HG03280 (cell line): ENCODE measurements around the gene TEAD1.

ENCODE experiments used
- ATAC-seq: cut with Tn5 transposase; IDR thresholded peaks from one replicate; pipeline ENCODE4 v1.9.1; 2021; ENCODE audit warnings: mild to moderate bottlenecking, moderate library complexity; ENCODE audit not compliant: unreplicated experiment

Gene TEAD1

DNA sequence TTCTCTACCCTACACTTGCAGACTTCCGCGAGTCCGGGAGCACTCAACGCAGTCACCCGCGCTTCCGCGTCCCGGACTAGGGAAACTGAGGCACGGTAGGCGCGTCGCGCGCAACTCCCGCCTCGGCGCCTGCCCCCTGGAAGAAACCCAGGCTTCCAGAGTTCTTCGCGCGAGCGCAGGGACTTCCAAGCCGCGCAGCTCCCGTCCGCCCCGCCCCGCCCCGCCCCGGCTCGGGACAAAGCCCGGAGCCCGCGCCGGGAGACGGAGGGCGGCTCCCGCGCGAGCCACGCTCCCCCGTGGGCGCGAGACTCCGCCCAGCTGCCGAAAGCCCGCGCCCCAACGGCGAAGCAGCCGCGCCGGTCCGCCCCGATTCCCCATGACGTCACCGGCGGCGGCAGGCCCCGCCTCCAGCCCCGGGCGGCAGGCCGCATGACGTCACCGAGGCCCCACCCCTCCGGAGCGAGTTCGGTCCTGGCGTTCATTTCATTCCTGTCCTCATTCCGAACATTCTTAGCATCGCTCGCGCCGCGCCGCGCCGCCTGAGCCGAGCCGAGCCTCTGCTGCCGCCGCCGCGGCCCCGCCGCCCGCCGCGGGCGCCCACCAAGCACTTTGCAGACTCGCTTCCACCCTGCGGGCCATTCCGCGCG is at the start of gene TEAD1:
TSS of gene TEAD1 (plus strand) at position 498 of the 647 bp plus-strand sequence.
- ATAC-seq: peak; percentile 82

DNA sequence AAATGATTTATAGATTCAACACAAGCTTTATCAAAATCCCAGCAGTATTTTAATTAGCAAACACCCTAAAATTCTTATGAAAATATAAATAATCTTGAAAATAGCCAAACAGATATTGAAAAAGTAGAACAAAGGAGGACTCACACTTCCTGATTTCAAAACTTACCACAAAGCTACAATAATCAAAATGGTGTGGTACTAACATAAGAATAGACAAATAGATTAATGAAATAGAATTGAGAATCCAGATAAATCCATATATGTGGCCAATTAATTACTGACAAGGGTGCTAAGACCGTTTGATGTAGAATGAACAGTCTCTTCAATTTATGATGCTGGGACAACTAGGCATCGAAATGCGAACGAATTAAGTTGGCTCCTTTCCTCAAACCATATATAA is 49.6 kb upstream of the TEAD1 start:
- no peak for ATAC-seq

DNA sequence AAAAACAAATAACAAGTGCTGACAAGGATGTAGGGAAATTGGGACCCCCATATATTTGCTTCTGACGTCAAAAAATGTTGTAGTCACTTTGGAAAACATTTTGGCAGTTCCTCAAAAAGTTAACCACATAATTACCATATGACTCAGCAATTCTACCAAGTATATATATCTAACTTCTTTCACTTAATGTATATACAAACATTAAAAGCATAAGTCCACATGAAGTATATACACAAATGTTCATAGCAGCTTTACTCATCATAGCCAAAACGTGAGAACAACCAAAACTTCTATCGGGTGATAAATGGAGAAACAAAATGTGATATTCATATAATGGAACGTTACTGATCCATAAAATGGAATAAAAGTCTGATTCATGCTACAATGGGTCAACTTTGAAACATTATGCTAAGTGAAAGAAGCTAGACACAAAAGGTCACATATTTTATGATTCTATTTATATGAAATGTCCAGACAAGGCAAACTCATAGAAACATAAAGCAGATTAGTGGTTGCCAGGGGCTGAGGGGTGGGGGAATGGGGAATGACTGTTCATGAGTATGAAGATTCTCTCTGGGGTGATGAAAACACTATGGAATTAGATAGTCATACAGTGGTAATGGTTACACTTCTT is 48.7 kb upstream of the TEAD1 start:
- ATAC-seq: no peak

DNA sequence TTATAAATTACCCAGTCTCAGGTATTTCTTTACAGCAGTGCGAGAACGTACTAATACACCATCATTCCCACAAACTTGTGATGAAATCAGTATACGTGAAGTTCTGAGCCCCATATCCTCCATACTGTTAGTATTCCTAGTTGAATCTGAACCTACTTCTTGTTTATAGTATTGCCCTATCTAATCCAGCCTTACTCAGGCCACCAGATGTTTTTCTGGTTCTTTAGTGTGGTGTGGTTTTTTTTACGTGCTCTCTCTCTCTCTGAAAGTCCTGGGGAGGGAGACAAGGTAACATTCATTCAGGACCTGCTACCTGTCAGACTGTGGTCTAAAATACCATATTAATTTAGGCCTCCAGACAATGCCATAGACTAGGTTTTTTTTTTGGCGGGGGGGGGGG is 47.6 kb upstream of the TEAD1 start:
- ATAC-seq: no peak

DNA sequence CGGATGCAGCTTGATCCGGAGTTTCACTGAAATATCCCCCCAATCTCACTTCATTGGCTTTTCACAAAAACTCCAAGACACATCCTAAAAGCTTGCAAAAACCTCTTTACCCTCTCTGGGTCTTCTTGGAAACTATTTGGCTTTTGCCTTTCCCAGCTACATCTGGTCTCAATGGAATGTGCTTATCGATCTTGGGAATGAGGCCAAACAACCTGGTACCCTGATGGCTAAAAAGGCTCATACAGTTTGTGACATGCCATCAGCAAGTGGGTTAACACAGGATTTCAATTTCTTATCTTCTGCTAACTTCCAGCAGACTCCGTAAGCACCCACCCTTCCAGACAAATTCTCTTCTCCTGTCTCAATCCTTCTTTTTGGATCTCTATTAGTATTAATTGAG is 45.9 kb upstream of the TEAD1 start:
- ATAC-seq: no peak

DNA sequence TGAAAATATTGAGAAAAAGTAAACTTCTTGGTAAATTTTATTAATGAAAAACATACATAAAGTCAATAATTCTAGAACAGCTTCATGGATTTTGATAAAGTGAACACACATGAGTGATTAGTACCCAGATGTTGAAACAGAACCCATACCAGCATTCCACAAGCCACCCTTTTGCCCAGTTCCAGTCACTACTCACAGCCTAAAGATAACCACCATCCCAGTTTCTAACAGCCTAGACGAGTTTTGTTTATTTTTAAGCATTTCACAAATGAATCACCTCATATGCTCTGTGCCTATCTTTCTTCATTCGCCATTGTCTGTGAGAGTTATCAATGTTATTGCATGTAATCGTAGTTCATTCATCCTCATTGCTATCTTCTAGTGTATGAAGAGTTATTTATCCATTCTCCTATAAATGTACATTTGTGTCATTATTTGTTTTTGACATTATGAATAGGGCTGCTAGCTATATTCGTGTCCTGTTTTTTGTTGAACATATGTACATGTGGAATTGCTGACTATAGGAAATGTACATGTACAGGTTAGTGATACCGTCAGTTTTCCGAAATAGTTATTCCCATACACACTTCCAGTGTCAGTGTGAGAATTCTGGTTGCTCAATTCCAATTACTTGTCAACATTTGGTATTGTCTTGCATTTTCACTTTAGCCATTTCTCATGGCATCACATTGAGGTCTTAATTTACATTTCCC is 44.5 kb upstream of the TEAD1 start:
- no peak for ATAC-seq

DNA sequence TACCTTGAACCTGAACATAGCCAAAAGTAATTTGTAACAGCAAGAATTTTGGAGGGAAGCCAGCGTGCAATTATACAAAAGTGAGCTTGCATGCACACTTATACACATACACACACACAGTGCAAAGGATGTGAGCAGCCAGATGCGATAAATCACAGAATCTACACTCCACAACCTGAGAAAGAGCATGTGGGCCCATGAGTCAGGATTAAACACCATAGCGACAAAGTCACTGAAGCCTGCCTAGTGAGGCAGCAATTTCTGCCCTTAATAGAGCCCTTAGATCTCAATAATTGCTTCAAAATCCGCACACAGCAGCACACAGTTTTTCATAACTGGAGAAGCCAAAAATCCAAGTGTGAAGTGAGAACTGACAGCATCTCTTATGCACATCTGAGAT is 42.6 kb upstream of the TEAD1 start:
- ATAC-seq: no peak

DNA sequence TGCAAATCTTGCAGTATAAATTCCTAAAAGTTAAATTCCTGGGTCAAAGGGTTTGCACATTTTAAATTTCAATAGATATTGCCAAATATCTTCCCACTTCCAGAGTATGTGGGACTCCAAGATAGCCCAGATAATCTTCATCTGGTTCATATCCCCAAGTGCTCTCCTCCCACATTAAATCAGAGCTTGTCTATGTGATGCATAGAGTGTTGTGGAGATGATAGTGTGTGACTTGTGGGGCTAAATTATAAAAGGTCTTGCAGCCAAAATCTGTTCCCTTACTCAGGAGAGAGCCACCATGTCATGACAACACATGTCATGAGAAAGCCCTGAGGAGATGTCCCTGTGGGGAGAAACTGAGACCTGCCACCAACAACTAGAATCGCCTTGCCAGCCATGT is 39.9 kb upstream of the TEAD1 start:
- no peak for ATAC-seq

DNA sequence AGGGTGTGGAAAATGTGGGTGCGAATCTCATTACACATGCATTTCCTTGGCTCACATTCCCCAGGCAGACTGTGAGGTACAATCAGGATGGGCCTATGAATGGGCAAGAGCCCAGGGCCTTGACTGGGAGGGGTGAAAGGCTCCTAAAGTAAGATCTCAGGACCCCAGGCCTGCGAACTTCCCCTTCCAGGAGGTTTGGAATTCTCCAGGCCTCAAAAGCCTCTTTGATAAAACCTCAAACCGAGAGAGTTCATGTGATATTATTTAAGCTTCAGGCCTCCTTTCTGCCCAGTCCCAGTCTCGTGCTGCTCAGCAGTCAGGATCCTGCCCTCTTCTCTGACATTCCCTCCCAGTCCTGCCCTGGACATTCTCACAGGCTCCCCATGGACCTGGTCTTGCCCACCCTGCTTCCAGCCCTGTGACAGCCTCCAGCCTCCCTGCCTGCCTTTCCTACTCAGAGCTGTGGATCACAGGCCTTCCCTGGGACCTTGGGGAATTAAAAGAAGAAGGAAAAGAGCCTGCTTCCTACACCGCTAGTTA is 37.3 kb upstream of the TEAD1 start:
- no peak for ATAC-seq

DNA sequence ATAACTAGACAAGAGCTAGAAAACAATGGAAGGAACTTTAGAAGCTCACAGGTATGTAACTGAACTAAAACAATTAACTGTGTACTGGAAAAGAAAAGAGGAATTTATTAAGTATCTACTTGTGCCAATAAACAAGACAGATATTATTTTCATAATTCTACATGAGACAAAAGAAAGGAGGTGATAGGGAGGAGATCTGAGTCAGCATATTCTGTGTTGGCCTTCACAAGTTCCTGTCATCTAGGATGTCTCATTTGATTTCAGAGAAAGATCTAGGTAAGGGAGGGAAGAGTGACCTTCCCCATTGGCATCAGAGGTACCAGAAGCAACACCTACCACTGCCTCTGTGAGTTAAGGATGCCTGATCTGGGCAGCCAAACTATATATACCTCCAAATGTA is 34.8 kb upstream of the TEAD1 start:
- ATAC-seq: no peak

DNA sequence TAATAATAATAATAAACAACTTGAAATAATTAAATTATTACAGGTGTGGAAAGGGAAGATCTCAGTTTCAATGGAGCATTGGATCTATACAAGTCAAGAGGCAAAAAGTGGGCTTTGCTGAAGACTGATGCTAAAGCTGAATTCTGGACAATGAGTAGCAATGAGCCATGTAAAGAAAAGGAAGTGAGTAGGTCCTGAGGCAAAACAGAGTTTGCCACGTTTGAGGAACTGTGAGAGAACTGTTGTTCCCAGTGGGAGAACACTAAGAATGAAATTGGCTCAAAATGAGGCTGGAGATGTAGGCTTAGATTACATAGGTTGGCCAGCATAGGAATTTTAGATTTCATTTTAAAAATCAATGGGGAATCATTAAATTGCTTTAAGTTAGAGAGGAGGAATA is 33.9 kb upstream of the TEAD1 start:
- no peak for ATAC-seq

DNA sequence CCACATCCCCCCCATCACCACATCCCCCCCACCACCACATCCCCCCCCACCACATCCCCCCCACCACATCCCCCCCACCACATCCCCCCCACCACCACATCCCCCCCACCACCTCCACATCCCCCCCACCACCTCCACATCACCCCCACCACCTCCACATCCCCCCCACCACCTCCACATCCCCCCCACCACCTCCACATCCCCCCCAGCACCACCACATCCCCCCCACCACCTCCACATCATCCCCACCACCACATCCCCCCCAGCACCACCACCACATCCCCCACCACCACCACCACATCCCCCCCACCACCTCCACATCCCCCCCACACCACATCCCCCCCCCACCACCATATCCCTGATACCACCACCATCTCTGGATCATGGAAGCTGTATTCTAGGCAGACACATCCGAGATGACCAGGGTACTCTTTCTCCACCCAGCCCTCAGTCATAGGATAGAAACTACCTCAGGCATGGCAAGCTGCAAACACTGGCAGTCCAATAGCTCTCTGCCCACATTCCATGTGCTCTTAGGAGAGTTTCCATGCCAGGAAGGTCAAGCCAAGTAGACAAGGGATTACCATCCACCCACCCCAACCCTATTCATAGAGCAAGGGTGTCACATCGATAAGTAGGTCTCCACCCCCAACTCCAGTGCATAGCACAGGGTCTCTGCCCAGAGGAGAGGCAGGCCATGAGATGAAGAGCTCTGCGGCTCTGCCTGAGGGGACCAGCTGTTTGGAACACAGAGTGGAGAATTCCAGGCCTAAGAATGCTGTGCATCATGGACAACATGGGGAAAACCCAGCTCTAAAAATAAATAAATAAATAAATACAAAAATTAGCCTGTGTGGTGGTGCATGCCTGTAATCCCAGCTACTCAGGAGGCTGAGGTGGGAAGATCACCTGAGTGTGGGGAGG is 33.0 kb upstream of the TEAD1 start:
- no peak for ATAC-seq

DNA sequence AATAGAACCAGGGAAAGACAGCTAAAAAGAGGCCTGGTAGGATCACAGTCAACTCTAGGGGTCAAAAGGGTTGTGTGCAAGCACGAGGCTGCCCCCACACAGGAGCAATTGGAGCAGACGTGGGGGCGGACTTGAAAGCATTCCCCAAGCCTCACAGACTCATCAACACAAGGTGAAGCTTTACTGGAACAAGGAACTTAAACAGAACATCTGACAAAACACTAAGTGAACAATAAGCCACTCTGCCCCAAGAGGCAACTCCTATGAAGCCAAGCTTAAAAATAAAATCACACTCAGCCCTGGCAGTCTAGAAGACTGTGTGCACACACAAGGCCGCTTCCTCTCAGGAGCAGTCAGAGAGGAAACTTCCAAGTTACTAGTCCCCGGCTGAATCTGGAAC is 32.2 kb upstream of the TEAD1 start:
- ATAC-seq: no peak

DNA sequence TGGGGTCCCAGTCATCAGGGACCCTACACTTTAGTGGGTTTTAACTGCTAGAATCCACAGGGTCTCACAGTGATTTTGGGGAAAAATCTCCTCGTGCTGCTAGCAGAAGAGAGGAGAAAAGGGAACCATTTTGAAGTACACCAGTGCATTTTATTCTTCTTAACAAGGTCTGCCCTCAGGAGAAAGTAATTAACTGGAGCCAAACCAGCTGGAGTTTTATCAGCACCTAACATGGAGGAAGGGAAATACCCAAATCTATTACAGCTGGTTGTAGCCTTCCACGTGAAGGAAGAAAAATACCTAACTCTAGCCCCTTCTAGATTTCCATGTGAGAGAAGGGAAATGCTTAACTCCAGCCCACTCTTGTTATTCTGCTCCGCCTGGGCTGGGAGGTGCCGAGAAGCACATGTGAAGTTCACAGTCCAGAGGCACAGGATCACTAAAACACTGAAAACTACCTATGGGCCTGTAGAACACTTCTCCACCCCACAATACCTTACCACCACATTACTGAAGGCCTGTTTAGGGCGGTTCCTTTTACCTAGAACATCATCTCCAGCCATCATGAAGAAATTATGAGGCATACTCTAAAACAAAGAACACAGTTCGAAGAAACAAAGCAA is 31.3 kb upstream of the TEAD1 start:
- ATAC-seq: no peak

DNA sequence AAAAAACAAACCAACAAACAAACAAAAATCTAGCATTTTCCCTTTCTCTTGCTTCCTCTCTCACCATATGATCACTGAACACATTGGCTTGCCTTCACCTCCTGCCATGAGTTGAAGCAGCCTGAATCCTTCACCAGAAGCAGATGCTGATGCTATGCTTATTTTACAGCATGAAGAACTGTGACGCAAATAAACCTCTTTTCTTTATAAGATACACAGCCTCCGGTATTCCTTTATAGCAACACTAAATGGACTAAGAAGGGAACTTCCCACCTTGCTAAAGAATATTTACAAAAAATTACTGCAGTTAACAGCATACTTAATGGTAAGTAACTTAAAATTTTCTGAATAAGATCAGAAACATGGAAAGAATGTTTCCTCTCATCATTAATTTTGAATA is 27.7 kb upstream of the TEAD1 start:
- ATAC-seq: no peak

DNA sequence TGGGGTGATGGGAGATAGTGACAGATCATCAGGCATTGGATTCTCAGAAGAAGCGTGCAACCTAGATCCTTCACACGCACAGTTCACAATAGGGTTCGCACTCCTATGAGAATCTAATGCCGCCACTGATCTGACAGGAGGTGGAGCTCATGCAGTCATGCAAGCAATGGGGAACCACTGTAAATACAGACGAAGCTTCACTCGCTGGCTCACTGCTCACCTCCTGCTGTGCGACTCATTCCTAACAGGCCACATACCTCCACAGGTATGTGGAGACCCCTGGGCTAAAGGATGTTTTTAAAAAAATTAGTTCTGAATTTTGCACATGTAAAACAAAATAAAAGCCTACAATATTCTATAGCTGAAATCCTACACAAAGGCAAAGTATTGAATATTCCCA is 20.5 kb upstream of the TEAD1 start:
- ATAC-seq: no peak

DNA sequence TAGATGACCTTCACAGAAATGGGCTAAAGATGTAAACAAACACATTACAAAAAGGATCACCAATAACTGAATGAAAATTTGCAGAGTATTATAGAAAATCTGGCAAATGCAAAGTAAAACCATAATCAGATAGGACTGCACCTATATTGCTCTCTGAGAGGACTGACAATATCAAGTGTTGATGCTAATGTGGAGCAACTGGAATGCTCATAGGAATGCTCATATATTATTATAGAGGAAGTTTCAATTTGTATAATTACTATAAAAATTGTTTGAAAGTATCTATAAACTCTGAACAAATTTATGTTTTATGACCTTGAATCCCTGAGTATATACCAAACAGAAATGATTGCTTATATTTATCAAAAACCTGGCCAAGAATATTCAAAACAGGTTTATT is 18.4 kb upstream of the TEAD1 start:
- no peak for ATAC-seq

DNA sequence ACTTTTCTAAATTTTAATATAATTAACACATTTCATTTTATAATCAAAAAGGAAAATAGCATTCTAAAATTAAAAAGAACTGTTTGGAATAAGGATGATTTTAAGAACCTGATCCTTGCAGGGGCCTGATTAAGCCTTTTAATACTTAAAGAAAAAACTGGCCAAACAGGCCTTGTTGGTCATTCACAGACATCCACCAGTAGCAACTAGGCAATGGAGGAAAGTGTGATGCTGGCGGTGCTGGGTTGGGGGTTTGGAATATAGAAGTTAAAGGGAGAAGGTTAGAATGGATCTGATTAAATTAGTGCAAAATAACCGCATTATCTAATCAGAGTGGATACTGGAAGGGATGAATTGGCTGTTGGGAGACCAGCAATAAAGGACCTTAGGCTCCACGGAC is 16.9 kb upstream of the TEAD1 start:
- ATAC-seq: no peak

DNA sequence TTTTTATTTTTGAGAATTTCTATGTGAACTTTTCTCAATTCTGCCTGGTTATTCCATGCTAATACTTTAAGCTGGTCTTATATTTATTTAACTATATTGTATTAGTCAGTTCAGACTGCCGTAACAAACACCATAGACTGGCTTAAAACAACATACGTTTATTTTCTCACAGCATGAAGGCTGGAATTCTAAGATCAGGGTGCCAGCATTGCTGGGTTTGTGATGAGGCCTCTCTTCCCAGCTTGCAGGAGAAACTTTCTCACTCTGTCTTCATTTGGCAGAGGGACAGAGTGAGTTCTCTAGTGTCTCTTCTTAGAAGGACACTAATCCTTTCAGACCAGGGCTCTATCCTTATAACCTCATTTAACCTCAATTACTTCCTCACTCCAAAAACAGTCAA is 16.2 kb upstream of the TEAD1 start:
- no peak for ATAC-seq

DNA sequence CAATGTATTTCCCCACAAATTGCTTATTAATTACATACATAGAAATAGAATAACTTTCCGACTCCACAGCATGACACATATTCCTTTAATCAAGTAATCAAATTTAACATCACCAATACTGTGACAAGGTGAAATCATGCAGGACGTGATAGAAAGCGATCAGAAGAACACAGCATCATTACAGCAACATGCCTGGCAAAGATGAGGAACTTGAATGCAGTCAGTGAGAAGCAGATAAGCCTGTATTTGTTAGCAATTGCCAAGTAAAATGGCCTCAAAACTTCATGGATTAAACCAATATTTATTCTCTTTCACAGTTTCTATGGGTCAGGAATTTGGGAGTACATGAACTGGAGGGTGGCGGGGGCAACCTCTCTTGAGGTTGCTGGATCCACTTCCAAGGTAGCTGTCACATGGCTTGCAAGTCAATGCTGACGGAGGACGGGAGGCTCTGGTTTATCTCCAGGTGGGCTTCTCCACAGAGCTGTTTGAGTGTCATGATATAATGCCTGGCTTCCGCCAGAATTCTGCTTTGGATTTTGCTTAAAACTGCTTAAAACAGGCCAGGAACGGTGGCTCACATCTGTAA is 12.0 kb upstream of the TEAD1 start:
- no peak for ATAC-seq
